ENCODE measurements around the gene RPS21. TPM values are rescaled to one million over a fixed set of nuclear protein-coding genes. Genes with fewer than 3 reads are reported as not detected.

The RPS21 gene
- total and polyA plus RNA-seq, 2 experiments from 2014 or later: 639 to 1,039 TPM

GRCh38 chr20:62392621-62393334, 5.9 kb downstream of the RPS21 start:
- Histone ChIP-seq H3K4me2 (ENCODE audit: unreplicated experiment) (no peak overlapping the region), H3F3A (ENCODE audit: insufficient read depth) (peaks cover 16% of the 10 kb centered on the region; the same call in 1 of the 2 replicates), H3K9ac (no peak overlapping the region), H2AFZ (no peak overlapping the region), H3K4me1 (ENCODE audit: insufficient read depth) (peaks cover 8% of the 10 kb centered on the region; the same call in 1 of the 2 replicates), H3K27me3 (replicated peaks; ENCODE audit: insufficient read depth) (no peaks in the 10 kb centered on the region), H3K9me2 (ENCODE audit: insufficient read depth) (no peaks in the 10 kb centered on the region), H3K27ac (no peak overlapping the region), H4K20me1 (ENCODE audit: insufficient read depth) (no peaks in the 10 kb centered on the region), H3K4me3 (no peak overlapping the region), H3K36me3 (ENCODE audit: low read depth) (peaks cover 9% of the 10 kb centered on the region; the same call in 1 of the 2 replicates), H3K79me2 (ENCODE audit: insufficient read depth) (peaks cover 15% of the 10 kb centered on the region), H3K9me3 (ENCODE audit: low read depth) (no peaks in the 10 kb centered on the region)
- no peak for DNase-seq
- in situ Hi-C loops (cut with MboI): loop anchor here (25.0 kb wide), 1 partner anchor 380 kb away; no protein-coding TSS in a partner anchor
- 78 to 84% methylated on average over 20 to 21 of the region's 21 CpGs for WGBS, 2 experiments (ENCODE audit: low coverage in 1 of 2, low lambda C conversion rate in 2 of 2, missing lambda C conversion rate in 2 of 2)
- no peak for TF ChIP-seq EZH2phosphoT487 (IDR thresholded peaks at IDR 0.05; ENCODE audit: insufficient read depth, low read depth)
- no peak for TF ChIP-seq EZH2 (IDR thresholded peaks at IDR 0.05; ENCODE audit: insufficient read depth, poor library complexity, severe bottlenecking)

DNA sequence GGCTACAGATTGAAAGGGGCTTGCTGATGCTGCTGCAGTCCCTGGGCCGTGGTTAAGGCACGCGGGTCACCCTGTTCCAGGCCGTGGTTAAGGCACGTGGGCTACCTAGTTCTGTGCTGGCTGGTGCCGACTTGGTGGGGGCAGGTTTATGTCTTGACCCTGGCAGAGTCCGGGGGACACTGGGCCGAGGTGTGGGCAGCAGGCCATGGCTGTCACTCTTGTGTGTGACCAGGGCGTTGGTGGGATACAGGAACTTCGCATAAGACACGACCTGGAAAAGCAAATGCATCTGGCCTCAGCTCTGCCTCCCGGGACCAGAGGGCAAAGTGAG, 6.4 kb downstream of the RPS21 start:
- Histone ChIP-seq H4K20me1 (ENCODE audit: insufficient read depth) (no peaks in the 10 kb centered on the region), H3K4me3 (no peak overlapping the region), H3K27me3 (replicated peaks; ENCODE audit: insufficient read depth) (no peaks in the 10 kb centered on the region), H3K4me1 (ENCODE audit: insufficient read depth) (peaks cover 4% of the 10 kb centered on the region; the same call in 1 of the 2 replicates), H3K9me2 (ENCODE audit: insufficient read depth) (no peaks in the 10 kb centered on the region), H3K4me2 (ENCODE audit: unreplicated experiment) (no peak overlapping the region), H2AFZ (no peak overlapping the region), H3K9ac (no peak overlapping the region), H3K36me3 (ENCODE audit: low read depth) (peaks cover 8% of the 10 kb centered on the region; the same call in 1 of the 2 replicates), H3K27ac (no peak overlapping the region), H3K9me3 (ENCODE audit: low read depth) (no peaks in the 10 kb centered on the region), H3F3A (ENCODE audit: insufficient read depth) (peaks cover 14% of the 10 kb centered on the region; the same call in 1 of the 2 replicates), H3K79me2 (ENCODE audit: insufficient read depth) (peaks cover 9% of the 10 kb centered on the region)
- TF ChIP-seq EZH2phosphoT487 (IDR thresholded peaks at IDR 0.05; ENCODE audit: insufficient read depth, low read depth) (no peak), EZH2 (IDR thresholded peaks at IDR 0.05; ENCODE audit: insufficient read depth, poor library complexity, severe bottlenecking) (no peak)
- WGBS, 2 experiments (ENCODE audit: low coverage in 1 of 2, low lambda C conversion rate in 2 of 2, missing lambda C conversion rate in 2 of 2): 77 to 78% methylated on average over 12 of the region's 12 CpGs
- in situ Hi-C loops (cut with MboI): loop anchor here (25.0 kb wide), 1 partner anchor 381 kb away; no protein-coding TSS in a partner anchor
- no peak for DNase-seq

DNA sequence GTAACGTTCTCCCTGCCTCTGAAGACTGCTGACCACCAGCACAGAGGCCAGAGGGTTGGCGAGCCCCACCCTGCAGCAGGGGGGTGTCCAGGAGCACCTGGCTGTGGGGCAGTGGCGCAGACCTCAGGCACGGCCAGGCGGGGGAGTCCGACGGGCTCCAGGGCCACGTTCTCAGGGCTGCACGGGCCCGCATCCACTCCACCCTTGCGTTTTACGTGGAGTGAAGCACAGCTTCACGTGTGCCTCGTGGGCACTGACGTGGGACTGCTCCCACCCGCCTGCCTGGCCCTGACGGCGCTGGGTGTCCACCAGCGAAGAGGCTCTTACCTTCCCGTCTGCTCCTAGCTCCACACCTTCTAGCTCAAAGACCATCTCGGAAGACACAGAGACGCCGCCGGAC, 6.9 kb downstream of the RPS21 start:
- WGBS, 2 experiments (ENCODE audit: low coverage in 1 of 2, low lambda C conversion rate in 2 of 2, missing lambda C conversion rate in 2 of 2): 89 to 91% methylated on average over 22 to 24 of the region's 24 CpGs
- in situ Hi-C loops (cut with MboI): loop anchor here (25.0 kb wide), 1 partner anchor 382 kb away; no protein-coding TSS in a partner anchor

GRCh38 chr20:62394248-62395245, 7.6 kb downstream of the RPS21 start:
- Histone ChIP-seq H3K4me2 (ENCODE audit: unreplicated experiment) (no peak overlapping the region), H3F3A (ENCODE audit: insufficient read depth) (peaks cover 10% of the 10 kb centered on the region; the same call in 1 of the 2 replicates), H3K27me3 (replicated peaks; ENCODE audit: insufficient read depth) (no peaks in the 10 kb centered on the region), H2AFZ (no peak overlapping the region), H3K9me2 (ENCODE audit: insufficient read depth) (no peaks in the 10 kb centered on the region), H4K20me1 (ENCODE audit: insufficient read depth) (no peaks in the 10 kb centered on the region), H3K27ac (no peak overlapping the region), H3K36me3 (ENCODE audit: low read depth) (no peaks in the 10 kb centered on the region), H3K4me1 (ENCODE audit: insufficient read depth) (no peaks in the 10 kb centered on the region), H3K4me3 (no peak overlapping the region), H3K9ac (no peak overlapping the region), H3K9me3 (ENCODE audit: low read depth) (no peaks in the 10 kb centered on the region), H3K79me2 (ENCODE audit: insufficient read depth) (no peaks in the 10 kb centered on the region; the same call in 1 of the 2 replicates)
- WGBS, 2 experiments (ENCODE audit: low coverage in 1 of 2, low lambda C conversion rate in 2 of 2, missing lambda C conversion rate in 2 of 2): 89 to 93% methylated on average over 37 to 44 of the region's 44 CpGs
- in situ Hi-C loops (cut with MboI): loop anchor here (25.0 kb wide), 1 partner anchor 382 kb away; no protein-coding TSS in a partner anchor
- DNase-seq: no peak
- TF ChIP-seq EZH2 (IDR thresholded peaks at IDR 0.05; ENCODE audit: insufficient read depth, poor library complexity, severe bottlenecking) (no peak), EZH2phosphoT487 (IDR thresholded peaks at IDR 0.05; ENCODE audit: insufficient read depth, low read depth) (no peak)

More for the DNA sequence above, 6.9 kb downstream of the RPS21 start:
- Histone ChIP-seq H3K9me3 (ENCODE audit: low read depth) (no peaks in the 10 kb centered on the region), H3K4me2 (ENCODE audit: unreplicated experiment) (no peak overlapping the region), H3K4me1 (ENCODE audit: insufficient read depth) (no peaks in the 10 kb centered on the region), H3K9me2 (ENCODE audit: insufficient read depth) (no peaks in the 10 kb centered on the region), H3K4me3 (no peak overlapping the region), H3K27me3 (replicated peaks; ENCODE audit: insufficient read depth) (no peaks in the 10 kb centered on the region), H3K27ac (no peak overlapping the region), H3F3A (ENCODE audit: insufficient read depth) (peaks cover 10% of the 10 kb centered on the region; the same call in 1 of the 2 replicates), H2AFZ (no peak overlapping the region), H3K36me3 (ENCODE audit: low read depth) (peaks cover 3% of the 10 kb centered on the region; the same call in 1 of the 2 replicates), H4K20me1 (ENCODE audit: insufficient read depth) (no peaks in the 10 kb centered on the region), H3K9ac (no peak overlapping the region), H3K79me2 (ENCODE audit: insufficient read depth) (peaks cover 4% of the 10 kb centered on the region)
- TF ChIP-seq EZH2phosphoT487 (IDR thresholded peaks at IDR 0.05; ENCODE audit: insufficient read depth, low read depth) (no peak), EZH2 (IDR thresholded peaks at IDR 0.05; ENCODE audit: insufficient read depth, poor library complexity, severe bottlenecking) (no peak)
- no peak for DNase-seq

Data from GM23248 (cell line).